Activated CD8-positive, alpha-beta memory T cell treated with anti-CD3 and anti-CD28 coated beads for 48 hours (primary cell): Measurements from ENCODE around the gene ZDHHC14.

Source experiments
- DNase-seq, 3 experiments: peaks; one replicate each; pipeline ENCODE4 v3.0.0-alpha.2; 2020; ENCODE audit warnings: low read depth in 2 of 3, low spot score in 2 of 3

The ZDHHC14 gene

DNA sequence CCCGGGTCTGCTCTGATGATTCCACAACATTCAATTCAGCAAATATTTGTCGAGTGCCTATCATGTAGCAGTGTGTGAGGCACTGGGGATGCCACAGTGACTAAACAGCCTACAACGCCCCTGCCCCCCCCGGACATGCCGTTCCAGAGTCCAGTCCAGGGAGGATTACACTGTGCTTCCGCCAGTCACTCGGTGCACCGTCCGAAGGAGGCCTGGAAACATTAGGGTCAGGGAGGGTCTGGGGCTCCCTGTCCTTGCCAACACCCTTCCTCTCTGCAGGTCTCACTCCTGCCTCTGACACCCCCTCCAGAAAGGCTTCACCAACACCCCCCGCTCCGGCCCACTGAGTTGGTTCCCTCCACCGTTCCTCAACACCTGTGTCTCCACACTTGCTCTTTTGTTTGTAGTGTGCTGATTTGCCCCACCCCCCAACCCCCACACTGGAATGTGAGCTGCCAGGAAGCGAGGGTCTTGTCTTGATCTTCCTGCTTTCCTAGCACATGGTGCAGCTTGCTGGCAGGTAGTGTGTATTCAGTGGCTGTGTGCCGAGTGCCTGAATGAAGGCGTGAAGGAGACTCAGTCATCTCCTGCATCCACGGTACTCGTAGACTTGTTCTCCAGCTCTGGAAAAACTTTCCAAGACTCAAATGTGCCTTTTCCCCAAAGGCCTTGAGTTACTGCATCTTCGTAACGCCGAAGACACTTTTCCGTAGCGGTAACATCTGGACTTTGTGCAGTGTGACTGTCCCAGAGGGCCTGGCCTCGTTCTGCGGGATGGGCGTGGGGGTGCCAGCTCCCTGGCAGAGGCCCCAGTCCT, 150.4 kb downstream of the ZDHHC14 start:
- DNase-seq = no peak

DNA sequence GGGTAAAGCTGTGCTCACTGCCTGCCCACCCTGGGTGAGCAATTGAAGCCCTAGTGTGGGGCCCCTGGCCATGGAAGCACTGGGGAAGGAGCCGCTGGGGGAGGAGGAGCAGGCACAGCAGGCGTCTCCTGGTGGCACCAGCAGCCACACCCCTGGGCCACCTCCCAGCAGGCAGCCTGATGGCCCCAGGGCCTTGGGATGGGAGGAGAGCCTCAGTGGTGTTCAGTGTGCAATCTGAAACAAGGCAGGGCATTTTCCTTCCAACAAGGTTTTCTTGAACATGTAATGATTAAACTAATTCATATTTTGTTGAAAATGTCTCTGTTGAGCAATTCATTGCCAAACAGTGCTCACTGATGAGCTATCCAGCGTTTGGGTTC, 151.0 kb downstream of the ZDHHC14 start:
- DNase-seq = no peak

DNA sequence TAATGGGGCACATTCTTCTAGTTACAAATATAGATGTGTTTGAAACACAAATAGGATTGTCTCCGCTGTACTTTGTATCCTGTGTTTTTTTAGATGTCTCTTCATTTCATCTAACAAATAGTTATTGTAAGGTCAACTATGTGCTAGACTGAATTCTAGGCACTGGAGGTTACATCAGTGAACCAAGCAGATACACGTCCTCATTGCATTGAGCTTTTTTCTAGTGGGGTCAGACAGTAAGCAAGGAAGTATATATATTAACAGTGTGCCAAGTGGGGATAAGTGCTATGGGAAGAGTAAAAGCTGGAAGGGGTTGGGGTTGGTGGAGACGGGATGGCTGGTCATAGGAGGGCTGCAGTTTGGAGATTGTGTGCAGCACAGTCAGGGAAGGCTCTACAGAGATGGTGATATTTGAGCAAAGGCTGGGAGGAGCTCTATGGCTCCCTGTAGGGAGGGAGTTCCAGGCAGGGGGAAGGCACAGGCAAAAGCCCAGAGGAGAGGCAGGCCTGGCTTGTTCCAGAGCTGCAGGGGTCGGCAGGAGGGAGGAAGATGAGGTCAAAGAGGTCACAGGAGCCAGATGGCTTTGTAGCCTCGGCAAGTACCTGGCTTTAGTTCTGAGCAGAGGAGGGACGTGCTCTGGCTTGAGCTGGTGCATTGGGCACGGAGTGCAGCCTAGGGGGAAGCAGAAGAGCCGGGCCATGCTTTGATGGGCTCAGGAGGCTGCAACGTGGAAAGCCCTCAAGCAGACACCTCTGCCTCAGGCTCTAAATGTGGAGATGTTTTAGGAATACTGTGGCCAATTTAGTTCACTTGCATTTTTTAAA, 152.3 kb downstream of the ZDHHC14 start:
- DNase-seq = no peak

GRCh38 chr6:157534134-157534871, 153.3 kb downstream of the ZDHHC14 start:
- no peak for DNase-seq

DNA sequence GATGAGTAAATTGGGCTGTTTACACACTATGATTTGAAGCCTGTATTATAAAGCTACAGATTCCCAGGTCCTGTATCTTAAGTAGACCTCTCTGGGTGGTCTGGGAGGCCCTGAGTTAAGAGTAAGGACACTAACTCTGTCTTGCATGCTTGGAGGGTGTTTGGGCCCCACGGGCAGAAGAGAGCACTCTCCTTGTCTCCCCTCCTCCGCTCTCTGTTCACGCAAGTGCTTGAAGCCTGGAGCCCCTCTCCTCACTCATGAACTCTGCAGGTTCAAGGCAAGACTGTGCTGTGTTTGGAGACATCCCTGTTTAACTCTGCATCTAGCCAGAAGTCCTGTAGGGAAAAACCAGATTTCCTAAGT, 154.0 kb downstream of the ZDHHC14 start:
- no peak for DNase-seq

DNA sequence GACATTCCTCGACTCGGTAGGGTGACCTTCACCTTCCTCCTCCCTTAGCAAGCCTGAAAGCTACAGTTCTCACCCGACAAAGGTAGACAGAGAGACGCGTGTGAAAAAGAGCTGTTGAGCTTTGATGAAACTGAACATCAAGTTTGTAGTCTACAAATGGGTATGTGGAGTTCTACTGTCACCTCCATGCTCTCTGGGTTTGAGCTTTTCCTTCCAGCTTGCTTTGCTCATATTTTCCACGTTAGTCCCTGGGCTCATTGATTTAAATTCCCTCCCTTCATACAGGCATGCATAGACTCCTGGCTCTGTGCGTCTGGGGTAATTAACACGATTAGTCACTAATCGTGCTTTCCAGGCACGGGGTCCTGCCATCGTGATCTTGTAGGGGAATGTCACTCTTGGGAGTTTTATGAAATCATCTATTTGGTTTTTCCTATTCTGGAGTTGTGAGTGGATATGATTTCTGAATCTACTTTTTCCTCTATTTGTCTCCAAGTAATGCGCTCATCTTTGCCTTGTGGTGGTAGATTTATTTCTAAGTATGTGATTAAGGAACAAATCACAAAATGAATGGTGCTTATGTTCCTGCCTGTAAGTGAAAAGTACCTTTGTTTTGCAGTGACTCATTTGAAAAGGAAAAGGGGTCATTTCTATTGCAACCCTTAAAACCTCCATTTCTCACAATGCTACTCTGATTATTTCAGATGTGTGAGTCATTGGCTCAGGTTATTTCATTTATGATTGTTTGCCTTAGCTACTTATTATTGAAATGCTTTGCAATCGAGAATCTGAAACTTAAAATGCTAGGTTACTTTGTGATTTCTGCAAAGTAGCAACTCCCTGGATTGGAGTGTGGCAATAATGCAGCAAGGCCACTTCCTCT, 154.6 kb downstream of the ZDHHC14 start:
- no peak for DNase-seq

DNA sequence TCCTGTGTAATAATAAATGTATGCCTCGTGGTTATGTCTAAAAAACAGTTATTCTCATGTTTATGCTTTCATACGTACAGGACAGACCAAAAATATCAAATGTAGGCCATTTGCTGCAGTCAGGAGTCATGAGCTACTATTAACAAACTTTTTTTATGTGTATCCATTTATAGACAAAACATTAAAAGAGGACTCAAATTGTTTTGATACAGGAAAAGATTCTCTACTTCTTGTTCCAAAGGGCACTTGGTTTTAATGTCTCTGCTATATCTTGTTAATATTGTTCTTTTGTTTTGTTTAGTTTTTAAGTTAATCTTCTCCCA, 155.2 kb downstream of the ZDHHC14 start:
- no peak for DNase-seq

DNA sequence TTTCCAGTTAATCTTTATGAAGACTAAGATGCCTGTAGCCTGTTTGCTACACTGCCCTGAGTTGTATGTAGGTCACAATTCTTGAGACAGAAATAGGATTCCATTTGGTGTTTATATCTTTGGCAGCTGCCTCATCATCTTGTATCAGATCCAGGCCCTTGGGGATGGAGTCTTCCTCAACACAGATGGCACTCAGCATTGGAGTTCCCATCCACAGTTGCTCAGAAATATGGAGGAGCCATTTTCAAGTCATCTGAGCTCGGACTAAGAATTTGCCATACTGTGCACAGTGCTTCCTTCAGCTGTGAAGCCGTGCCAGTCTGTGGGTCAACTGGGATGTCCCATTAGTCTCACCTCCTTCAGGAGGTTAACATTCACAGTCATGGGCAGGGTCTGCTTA, 156.6 kb downstream of the ZDHHC14 start:
- DNase-seq = no peak

- DNase-seq = no peak
Observed at GRCh38 chr6:157538168-157538567, 157.2 kb downstream of the ZDHHC14 start.

- DNase-seq = no peak
Observed at GRCh38 chr6:157538698-157539097, 157.7 kb downstream of the ZDHHC14 start.

DNA sequence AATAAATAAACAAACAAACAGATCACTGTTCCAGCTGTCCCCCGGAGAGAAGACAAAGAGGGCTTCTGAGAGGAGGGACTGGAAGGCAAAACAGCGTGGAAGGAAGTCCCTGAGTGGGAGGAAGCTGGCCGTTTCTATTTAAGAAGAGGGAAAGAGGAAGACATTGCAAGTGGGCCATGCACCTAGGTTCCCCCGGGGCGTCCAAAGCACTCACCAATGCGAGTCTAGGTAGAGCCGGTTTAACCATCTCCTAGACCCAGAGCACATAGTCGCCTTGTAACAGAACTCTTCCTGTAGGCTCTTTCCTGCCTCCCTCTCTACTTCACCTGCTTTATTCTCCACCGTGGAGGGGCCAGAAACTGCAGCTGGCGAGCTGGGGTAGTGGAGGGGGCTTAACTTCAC, 158.4 kb downstream of the ZDHHC14 start:
- no peak for DNase-seq

DNA sequence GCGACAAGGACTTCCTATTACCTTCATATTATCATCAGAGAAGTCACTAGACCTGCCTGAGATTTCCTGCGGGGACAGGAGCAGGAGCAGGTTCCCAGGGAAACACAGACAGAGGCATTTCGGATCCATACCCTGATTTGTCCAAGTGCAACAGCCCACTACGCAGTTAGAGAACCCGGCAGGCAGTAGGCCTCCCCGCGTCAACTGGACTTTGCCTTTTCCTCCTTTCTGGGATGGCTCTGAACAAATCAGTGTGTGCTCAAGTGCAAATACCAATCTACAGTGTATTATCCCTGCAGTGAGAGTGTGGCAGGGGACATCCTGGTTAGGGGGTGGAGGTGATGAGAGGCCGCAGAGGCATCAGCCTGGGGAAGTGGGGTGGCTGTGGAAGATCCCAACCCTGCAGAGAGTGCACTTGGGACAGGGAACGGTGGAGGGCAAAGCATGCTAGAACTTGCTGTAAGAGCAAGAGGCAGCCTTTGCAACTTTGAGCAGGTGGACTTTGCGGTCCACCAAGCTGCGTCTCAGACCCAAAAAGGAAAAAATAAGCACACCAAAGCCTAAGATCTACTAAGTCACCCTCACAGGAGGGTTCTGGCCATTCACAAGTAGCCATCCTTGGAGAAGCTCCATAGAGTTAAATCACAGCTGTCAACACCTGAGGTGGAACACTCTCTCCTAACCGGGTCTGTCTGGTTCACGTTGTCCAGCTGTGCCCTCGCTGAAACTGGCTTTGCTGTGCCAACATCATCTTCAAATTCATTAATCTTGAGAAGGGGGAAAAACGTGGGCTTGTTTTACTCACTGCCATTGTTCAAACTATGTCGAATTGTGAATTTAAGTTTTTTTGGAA, 159.1 kb downstream of the ZDHHC14 start:
- DNase-seq = no peak

DNA sequence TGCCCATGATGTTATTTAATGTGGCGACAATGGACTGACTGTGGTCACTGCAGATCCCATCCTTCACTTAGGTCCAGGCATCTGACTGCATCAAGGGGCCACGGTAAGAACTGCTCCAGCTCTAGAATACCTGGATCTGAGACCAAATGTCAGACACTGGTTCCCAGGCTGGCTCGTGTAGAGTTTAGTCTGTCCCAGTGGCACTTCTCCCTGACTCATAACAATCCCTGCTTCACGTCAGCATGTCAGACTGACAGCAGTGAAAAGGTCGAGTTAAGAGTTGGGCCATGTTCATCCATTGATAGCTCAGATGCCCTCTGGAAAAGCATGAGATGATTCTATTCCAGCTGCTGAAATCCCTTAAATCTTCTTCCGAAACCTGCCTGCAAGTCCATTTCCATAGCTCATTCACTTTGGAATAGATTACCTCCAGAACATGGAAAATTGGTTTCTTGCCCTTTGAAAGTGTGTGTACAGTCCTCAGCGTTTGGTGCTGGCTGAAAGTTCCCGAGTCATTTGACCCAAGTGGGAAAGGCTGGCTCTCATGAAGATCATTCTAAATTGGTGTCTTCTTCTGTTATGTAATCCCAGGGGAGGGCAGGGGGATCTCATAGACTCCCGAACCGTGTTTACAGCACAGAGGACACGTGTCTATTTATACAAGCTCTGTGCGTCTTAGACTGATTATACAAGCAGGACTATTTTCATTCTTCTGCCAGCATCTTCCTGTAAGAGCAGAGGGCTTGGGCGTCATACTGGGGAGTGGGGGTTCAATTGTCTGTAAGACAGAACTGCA, 160.8 kb downstream of the ZDHHC14 start:
- no peak for DNase-seq

GRCh38 chr6:157542414-157543160, 161.6 kb downstream of the ZDHHC14 start:
- DNase-seq = no peak

- DNase-seq = no peak
Observed at GRCh38 chr6:157546321-157546720, 165.3 kb downstream of the ZDHHC14 start.

DNA sequence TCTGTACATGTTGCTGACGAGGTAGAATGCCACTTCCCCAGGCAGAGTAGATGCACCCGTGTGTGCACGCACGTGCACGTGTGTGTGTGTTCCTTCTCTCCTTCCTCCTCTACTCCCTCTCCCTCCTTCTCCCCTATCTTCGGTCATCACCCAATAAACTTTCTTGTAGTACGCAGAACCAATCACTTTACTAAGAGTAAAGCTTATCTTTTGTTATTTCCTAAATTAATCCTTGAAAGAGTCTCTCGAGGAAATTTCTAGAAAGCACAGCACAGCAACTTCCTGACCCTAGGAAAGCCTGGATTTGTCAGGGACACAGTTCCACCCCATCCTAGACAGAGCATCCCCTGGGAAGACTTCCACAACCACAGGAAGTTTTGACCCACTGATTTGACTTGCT, 166.1 kb downstream of the ZDHHC14 start:
- DNase-seq = no peak

- no peak for DNase-seq
Observed at GRCh38 chr6:157548635-157549467, 167.9 kb downstream of the ZDHHC14 start.

- no peak for DNase-seq
Observed at GRCh38 chr6:157549468-157549745, 168.4 kb downstream of the ZDHHC14 start.
